NCI-H2081 treated with DMSO at 0.1 percent for 48 hours (cell line): ENCODE data around the gene CCDC86.

Experiments used
- DNase-seq: peaks from one replicate; lab custom pipeline; 2025; lab: John Stamatoyannopoulos, UW

Gene CCDC86

GRCh38 chr11:60891103-60891741 is 49.3 kb downstream of the CCDC86 start:
- DNase-seq = no peak

GRCh38 chr11:60895687-60896086 is 53.8 kb downstream of the CCDC86 start:
- DNase-seq = no peak

- no peak for DNase-seq
These were observed 55.6 kb downstream of the CCDC86 start for GRCh38 chr11:60897496-60897895.

- DNase-seq = no peak
These were observed 57.4 kb downstream of the CCDC86 start for GRCh38 chr11:60899046-60899936.

- no peak for DNase-seq
These were observed 58.1 kb downstream of the CCDC86 start for GRCh38 chr11:60899977-60900376.
